ENCODE results near the gene HTR6.

HTR6 gene

DNA sequence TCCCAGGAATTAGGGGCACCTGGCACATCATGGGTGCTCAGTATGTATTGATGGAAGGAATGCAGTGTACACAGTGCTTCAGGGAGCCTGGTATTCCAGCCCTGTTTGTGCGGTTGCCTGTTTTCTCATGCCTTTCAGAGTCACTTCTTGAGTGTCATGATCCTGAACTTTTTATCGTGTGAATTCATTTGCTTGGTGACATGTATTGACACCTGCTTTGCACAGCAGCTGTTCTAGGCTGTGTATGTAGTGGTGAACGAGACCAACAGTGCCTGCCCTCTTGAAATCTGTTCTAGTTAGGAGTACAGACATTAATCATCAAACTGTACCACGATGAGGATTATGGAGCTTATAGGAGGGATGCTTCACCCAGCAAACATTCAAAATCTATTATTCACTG lies 6.1 kb downstream of the HTR6 start:
- H3K9me2 ChIP-seq (replicated peaks; ENCODE audit: insufficient read depth, low read length): no peaks in the 10 kb centered on the region
- H3K4me3 ChIP-seq (ENCODE audit: low read length): no peak overlapping the region
- H3K4me1 ChIP-seq (ENCODE audit: low read length): no peaks in the 10 kb centered on the region
- TF ChIP-seq EZH2phosphoT487 (IDR thresholded peaks at IDR 0.05; ENCODE audit: low read length) (no peak), EZH2 (optimal IDR thresholded peaks at IDR 0.05; ENCODE audit: low read depth, low read length) (no peak)
- TF ChIP-seq, protein P1, sequence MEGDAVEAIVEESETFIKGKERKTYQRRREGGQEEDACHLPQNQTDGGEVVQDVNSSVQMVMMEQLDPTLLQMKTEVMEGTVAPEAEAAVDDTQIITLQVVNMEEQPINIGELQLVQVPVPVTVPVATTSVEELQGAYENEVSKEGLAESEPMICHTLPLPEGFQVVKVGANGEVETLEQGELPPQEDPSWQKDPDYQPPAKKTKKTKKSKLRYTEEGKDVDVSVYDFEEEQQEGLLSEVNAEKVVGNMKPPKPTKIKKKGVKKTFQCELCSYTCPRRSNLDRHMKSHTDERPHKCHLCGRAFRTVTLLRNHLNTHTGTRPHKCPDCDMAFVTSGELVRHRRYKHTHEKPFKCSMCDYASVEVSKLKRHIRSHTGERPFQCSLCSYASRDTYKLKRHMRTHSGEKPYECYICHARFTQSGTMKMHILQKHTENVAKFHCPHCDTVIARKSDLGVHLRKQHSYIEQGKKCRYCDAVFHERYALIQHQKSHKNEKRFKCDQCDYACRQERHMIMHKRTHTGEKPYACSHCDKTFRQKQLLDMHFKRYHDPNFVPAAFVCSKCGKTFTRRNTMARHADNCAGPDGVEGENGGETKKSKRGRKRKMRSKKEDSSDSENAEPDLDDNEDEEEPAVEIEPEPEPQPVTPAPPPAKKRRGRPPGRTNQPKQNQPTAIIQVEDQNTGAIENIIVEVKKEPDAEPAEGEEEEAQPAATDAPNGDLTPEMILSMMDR (IDR thresholded peaks at IDR 0.05; ENCODE audit: low read length): no peak
- no peaks in the 10 kb centered on the region for H3K79me2 ChIP-seq (ENCODE audit: low read length)
- H3K9ac ChIP-seq (ENCODE audit: low read length): no peak overlapping the region
- DNase-seq: no peak
- no peaks in the 10 kb centered on the region for H3K36me3 ChIP-seq (replicated peaks; ENCODE audit: insufficient read depth, low read length)
- H3K27ac ChIP-seq (ENCODE audit: low read length): no peak overlapping the region
- no peak overlapping the region for H2AFZ ChIP-seq (ENCODE audit: low read length)
- peaks cover 68% of the 10 kb centered on the region for H3K27me3 ChIP-seq (replicated peaks; ENCODE audit: insufficient read depth, low read length)
- no peaks in the 10 kb centered on the region for H4K20me1 ChIP-seq (ENCODE audit: insufficient read depth, low read length)
- no peaks in the 10 kb centered on the region for H3F3A ChIP-seq (ENCODE audit: insufficient read depth, low read length)
- no peak overlapping the region for H3K4me2 ChIP-seq (ENCODE audit: low read depth, low read length)
- H3K9me3 ChIP-seq (replicated peaks; ENCODE audit: insufficient read depth, low read length): no peaks in the 10 kb centered on the region

DNA sequence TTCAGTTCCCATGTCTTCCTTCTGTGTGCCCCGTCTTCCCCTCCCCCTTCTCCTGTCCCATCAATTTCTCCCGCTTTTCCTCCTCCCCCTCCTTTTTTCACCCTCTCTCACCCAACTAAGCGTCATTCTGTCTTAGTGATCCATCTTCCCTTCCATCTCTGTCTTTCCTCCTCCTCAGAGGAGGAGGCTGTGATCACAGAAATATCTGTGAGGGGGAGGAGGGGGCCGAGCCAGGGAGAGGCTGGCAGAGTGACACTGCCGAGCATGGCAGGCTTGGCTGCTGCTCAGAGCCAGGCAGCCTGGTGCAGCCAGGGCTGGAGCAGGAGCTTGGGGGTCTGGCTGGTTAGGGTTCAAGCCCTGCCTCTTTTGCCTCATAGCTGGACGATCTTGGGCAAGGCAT lies 7.6 kb downstream of the HTR6 start:
- no peaks in the 10 kb centered on the region for H3K9me2 ChIP-seq (replicated peaks; ENCODE audit: insufficient read depth, low read length)
- no peak overlapping the region for H3K9ac ChIP-seq (ENCODE audit: low read length)
- H3K4me2 ChIP-seq (ENCODE audit: low read depth, low read length): no peak overlapping the region
- no peaks in the 10 kb centered on the region for H3K36me3 ChIP-seq (replicated peaks; ENCODE audit: insufficient read depth, low read length)
- peaks cover 59% of the 10 kb centered on the region for H3K27me3 ChIP-seq (replicated peaks; ENCODE audit: insufficient read depth, low read length)
- no peaks in the 10 kb centered on the region for H3F3A ChIP-seq (ENCODE audit: insufficient read depth, low read length)
- no peaks in the 10 kb centered on the region for H3K79me2 ChIP-seq (ENCODE audit: low read length)
- no peaks in the 10 kb centered on the region for H3K9me3 ChIP-seq (replicated peaks; ENCODE audit: insufficient read depth, low read length)
- H2AFZ ChIP-seq (ENCODE audit: low read length): no peak overlapping the region
- H4K20me1 ChIP-seq (ENCODE audit: insufficient read depth, low read length): no peaks in the 10 kb centered on the region
- H3K4me1 ChIP-seq (ENCODE audit: low read length): no peaks in the 10 kb centered on the region
- no peak overlapping the region for H3K27ac ChIP-seq (ENCODE audit: low read length)
- no peak for TF ChIP-seq EZH2 (optimal IDR thresholded peaks at IDR 0.05; ENCODE audit: low read depth, low read length)
- no peak for TF ChIP-seq EZH2phosphoT487 (IDR thresholded peaks at IDR 0.05; ENCODE audit: low read length)
- TF ChIP-seq, protein P1 (IDR thresholded peaks at IDR 0.05; ENCODE audit: low read length): no peak
- no peak overlapping the region for H3K4me3 ChIP-seq (ENCODE audit: low read length)
- DNase-seq: no peak

DNA sequence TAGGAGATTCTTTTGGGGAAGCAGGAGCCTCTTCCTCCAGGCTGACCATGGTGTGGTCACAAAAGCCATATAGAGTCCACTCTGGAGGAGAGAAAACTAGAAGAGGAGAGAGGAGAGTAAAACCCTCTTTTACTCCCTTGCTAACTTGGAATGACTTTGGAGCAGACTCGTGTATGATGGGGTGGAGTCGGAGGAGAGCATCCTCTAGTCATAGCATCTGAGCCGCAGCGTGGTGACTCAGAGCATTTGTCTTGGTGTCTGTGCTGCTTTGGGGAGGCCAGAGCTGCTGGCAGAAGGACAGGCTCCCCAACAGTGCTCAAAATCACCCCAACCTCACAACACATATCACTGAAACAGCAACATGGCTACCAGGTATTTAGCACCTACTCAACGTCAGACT lies 11.1 kb downstream of the HTR6 start:
- H3K4me3 ChIP-seq (ENCODE audit: low read length): no peak overlapping the region
- no peaks in the 10 kb centered on the region for H3F3A ChIP-seq (ENCODE audit: insufficient read depth, low read length)
- no peaks in the 10 kb centered on the region for H3K9me3 ChIP-seq (replicated peaks; ENCODE audit: insufficient read depth, low read length)
- no peak for DNase-seq
- H3K27ac ChIP-seq (ENCODE audit: low read length): no peak overlapping the region
- no peak overlapping the region for H3K9ac ChIP-seq (ENCODE audit: low read length)
- H3K27me3 ChIP-seq (replicated peaks; ENCODE audit: insufficient read depth, low read length): peaks cover 28% of the 10 kb centered on the region
- no peaks in the 10 kb centered on the region for H3K4me1 ChIP-seq (ENCODE audit: low read length)
- TF ChIP-seq EZH2phosphoT487 (IDR thresholded peaks at IDR 0.05; ENCODE audit: low read length): no peak
- TF ChIP-seq EZH2 (optimal IDR thresholded peaks at IDR 0.05; ENCODE audit: low read depth, low read length): no peak
- TF ChIP-seq, protein P1 (IDR thresholded peaks at IDR 0.05; ENCODE audit: low read length): no peak
- no peak overlapping the region for H2AFZ ChIP-seq (ENCODE audit: low read length)
- H3K79me2 ChIP-seq (ENCODE audit: low read length): no peaks in the 10 kb centered on the region
- H4K20me1 ChIP-seq (ENCODE audit: insufficient read depth, low read length): no peaks in the 10 kb centered on the region
- no peaks in the 10 kb centered on the region for H3K36me3 ChIP-seq (replicated peaks; ENCODE audit: insufficient read depth, low read length)
- no peak overlapping the region for H3K4me2 ChIP-seq (ENCODE audit: low read depth, low read length)
- H3K9me2 ChIP-seq (replicated peaks; ENCODE audit: insufficient read depth, low read length): no peaks in the 10 kb centered on the region

Measured in MM.1S (cell line).